Measurements from ENCODE around the gene MUS81. TPM values are rescaled to one million over a fixed set of nuclear protein-coding genes. Genes with fewer than 3 reads are reported as not detected.
A peak's percentile ranks its signal among the peaks of the same experiment; 100 is the strongest.

Gene MUS81
- total and polyA plus RNA-seq, 9 of the 15 experiments (the other 6 are each of a cell fraction or from before 2014, with no cell fraction given) = 13.4 to 118 (median 53.7) TPM

DNA sequence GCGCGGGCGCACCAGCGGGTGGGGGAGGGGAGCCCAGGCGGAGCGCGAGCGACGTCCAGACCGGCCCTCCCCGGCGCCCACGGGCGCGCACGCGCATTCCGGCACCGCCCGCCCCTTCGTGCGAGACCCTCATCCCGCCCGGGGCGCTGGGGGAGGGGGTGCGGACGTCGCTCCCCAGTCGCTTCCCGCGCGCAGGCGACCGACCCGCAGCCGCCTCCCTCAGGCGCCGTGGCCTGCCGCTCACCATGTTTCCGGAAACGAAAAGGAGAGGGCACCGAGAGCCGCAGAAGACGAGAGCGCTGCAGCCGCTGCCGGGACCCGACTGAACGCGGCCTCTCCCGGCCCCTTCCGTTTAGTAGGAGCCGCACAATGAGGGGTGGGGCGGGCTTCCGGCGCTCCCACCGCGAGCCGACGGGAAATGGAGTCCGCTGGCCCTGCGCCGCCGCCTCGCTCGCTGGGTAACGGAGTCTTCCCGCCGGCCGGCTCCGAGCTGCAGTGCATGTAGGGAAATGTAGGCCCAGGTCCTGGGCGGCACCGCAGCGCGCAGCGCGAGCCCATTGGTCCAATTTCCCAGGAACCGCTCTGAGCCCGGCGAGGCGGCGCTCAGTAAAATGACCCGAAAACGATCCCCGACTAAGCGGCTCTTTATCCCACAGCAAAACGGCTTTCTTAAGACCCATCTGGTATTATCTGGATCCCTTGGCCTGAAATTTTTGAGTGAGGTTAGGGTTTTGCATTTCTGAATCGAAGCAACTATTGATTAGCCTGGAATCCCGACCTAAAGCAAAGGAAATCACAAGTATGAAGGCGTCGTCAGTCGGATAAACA, 2.2 kb upstream of the MUS81 start, which contains the start of gene CFL1 (continued):
- TF ChIP-seq, protein P1, sequence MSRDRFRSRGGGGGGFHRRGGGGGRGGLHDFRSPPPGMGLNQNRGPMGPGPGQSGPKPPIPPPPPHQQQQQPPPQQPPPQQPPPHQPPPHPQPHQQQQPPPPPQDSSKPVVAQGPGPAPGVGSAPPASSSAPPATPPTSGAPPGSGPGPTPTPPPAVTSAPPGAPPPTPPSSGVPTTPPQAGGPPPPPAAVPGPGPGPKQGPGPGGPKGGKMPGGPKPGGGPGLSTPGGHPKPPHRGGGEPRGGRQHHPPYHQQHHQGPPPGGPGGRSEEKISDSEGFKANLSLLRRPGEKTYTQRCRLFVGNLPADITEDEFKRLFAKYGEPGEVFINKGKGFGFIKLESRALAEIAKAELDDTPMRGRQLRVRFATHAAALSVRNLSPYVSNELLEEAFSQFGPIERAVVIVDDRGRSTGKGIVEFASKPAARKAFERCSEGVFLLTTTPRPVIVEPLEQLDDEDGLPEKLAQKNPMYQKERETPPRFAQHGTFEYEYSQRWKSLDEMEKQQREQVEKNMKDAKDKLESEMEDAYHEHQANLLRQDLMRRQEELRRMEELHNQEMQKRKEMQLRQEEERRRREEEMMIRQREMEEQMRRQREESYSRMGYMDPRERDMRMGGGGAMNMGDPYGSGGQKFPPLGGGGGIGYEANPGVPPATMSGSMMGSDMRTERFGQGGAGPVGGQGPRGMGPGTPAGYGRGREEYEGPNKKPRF (IDR thresholded peaks at IDR 0.05; ENCODE audit: low read depth, low read length) = no peak
- peak; percentile 88 to 92 for TF ChIP-seq SIX5 (IDR thresholded peaks at IDR 0.05; ENCODE audit: borderline replicate concordance in 1 of 2, insufficient read depth in 1 of 2, low read depth in 1 of 2, low read length in 2 of 2)
- no peak for TF ChIP-seq NUFIP1 (IDR thresholded peaks at IDR 0.05; ENCODE audit: partially characterized antibody)
- TF ChIP-seq, protein P2, sequence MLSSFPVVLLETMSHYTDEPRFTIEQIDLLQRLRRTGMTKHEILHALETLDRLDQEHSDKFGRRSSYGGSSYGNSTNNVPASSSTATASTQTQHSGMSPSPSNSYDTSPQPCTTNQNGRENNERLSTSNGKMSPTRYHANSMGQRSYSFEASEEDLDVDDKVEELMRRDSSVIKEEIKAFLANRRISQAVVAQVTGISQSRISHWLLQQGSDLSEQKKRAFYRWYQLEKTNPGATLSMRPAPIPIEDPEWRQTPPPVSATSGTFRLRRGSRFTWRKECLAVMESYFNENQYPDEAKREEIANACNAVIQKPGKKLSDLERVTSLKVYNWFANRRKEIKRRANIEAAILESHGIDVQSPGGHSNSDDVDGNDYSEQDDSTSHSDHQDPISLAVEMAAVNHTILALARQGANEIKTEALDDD (IDR thresholded peaks at IDR 0.05) = 0 out of 2 replicates have a peak, but pooled peaks have one; percentile 18
- no peak for TF ChIP-seq TAL1 (IDR thresholded peaks at IDR 0.05)
- TF ChIP-seq MEF2A (IDR thresholded peaks at IDR 0.05; ENCODE audit: control insufficient read depth, low read depth, low read length) = no peak
- no peak for TF ChIP-seq MCM3 (IDR thresholded peaks at IDR 0.05)
- TF ChIP-seq MEF2D (tag; conservative IDR thresholded peaks at IDR 0.05; ENCODE audit: low read depth) = no peak
- no peak for TF ChIP-seq ZNF586 (CRISPR knock-in tag; conservative IDR thresholded peaks at IDR 0.05)
- no peak; a peak in 1 of 4 replicates for TF ChIP-seq CSDE1 (IDR thresholded peaks at IDR 0.05)
- TF ChIP-seq TEAD2 (tag; IDR thresholded peaks at IDR 0.05) = no peak
- no peak for TF ChIP-seq HDAC6 (IDR thresholded peaks at IDR 0.05; ENCODE audit: low read depth, low read length)
- TF ChIP-seq SRSF3 (IDR thresholded peaks at IDR 0.05; ENCODE audit: insufficient read depth, low read length) = no peak
- TF ChIP-seq XRCC4 (IDR thresholded peaks at IDR 0.05; ENCODE audit: extremely low read depth, insufficient read depth, insufficient read length) = no peak
- TF ChIP-seq SRF (CRISPR knock-in tag; IDR thresholded peaks at IDR 0.05) = peak; percentile 11 to 72; a peak in 2 of 4 replicates
- no peak for TF ChIP-seq RAD21 (CRISPR knock-in tag; conservative IDR thresholded peaks at IDR 0.05 in 1 of 2, IDR thresholded peaks at IDR 0.05 in 1 of 2)
- TF ChIP-seq ARID2 (IDR thresholded peaks at IDR 0.05) = no peak
- TF ChIP-seq NEUROD1 (IDR thresholded peaks at IDR 0.05; ENCODE audit: borderline replicate concordance, low read depth, low read length, partially characterized antibody) = no peak
- TF ChIP-seq, protein P3, sequence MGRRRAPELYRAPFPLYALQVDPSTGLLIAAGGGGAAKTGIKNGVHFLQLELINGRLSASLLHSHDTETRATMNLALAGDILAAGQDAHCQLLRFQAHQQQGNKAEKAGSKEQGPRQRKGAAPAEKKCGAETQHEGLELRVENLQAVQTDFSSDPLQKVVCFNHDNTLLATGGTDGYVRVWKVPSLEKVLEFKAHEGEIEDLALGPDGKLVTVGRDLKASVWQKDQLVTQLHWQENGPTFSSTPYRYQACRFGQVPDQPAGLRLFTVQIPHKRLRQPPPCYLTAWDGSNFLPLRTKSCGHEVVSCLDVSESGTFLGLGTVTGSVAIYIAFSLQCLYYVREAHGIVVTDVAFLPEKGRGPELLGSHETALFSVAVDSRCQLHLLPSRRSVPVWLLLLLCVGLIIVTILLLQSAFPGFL (CRISPR knock-in tag; IDR thresholded peaks at IDR 0.05) = 0 out of 2 replicates have a peak, but pooled peaks have one; percentile 74
- TF ChIP-seq, protein P4, sequence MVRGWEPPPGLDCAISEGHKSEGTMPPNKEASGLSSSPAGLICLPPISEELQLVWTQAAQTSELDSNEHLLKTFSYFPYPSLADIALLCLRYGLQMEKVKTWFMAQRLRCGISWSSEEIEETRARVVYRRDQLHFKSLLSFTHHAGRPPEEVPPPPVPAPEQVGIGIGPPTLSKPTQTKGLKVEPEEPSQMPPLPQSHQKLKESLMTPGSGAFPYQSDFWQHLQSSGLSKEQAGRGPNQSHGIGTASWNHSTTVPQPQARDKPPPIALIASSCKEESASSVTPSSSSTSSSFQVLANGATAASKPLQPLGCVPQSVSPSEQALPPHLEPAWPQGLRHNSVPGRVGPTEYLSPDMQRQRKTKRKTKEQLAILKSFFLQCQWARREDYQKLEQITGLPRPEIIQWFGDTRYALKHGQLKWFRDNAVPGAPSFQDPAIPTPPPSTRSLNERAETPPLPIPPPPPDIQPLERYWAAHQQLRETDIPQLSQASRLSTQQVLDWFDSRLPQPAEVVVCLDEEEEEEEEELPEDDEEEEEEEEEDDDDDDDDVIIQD (CRISPR knock-in tag; IDR thresholded peaks at IDR 0.05) = no peak
- TF ChIP-seq TCF7 (IDR thresholded peaks at IDR 0.05; ENCODE audit: borderline replicate concordance) = no peak
- TF ChIP-seq TCF7L2 (IDR thresholded peaks at IDR 0.05; ENCODE audit: low read depth, low read length) = no peak
